SJSA1 (cell line): ENCODE results near the gene ZDHHC21. TPM values are rescaled to one million over a fixed set of nuclear protein-coding genes. Genes with fewer than 3 reads are reported as not detected.

Experiments used
- DNase-seq, 2 experiments: peaks; one replicate each; pipeline ENCODE4 v3.0.0-alpha.2; 2015 to 2020; ENCODE audit warnings: low spot score in 2 of 2, low read depth in 1 of 2
- H3K27ac ChIP-seq: fragments of 250-450 bp; sonication (Bioruptor Pico); 2 replicates; pipeline ENCODE4 v1.5.1; 2020; ENCODE audit warnings: mild to moderate bottlenecking, moderate library complexity
- H3K27me3 ChIP-seq: fragments of 250-450 bp; sonication (Bioruptor Pico); replicated peaks from 2 replicates; pipeline ENCODE4 v1.5.1; 2020; ENCODE audit warnings: mild to moderate bottlenecking, moderate library complexity
- H3K36me3 ChIP-seq: fragments of 250-450 bp; sonication (Bioruptor Pico); 2 replicates; pipeline ENCODE4 v1.5.1; 2020; ENCODE audit warnings: mild to moderate bottlenecking
- H3K4me1 ChIP-seq: fragments of 250-450 bp; sonication (Bioruptor Pico); replicated peaks from 2 replicates; pipeline ENCODE4 v1.6.1; 2021; ENCODE audit warnings: mild to moderate bottlenecking
- H3K4me3 ChIP-seq: fragments of 250-450 bp; sonication (Bioruptor Pico); 2 replicates; pipeline ENCODE4 v1.5.1; 2020; ENCODE audit warnings: mild to moderate bottlenecking
- H3K9me3 ChIP-seq: fragments of 250-450 bp; sonication (Bioruptor Pico); replicated peaks from 2 replicates; pipeline ENCODE4 v1.5.1; 2020; ENCODE audit warnings: mild to moderate bottlenecking
- total RNA-seq: library from RNA; depleted of rRNA; stranded (reverse); fragments of >200 nt; shearing (Covaris generic); gene quantifications from 2 replicates; pipeline ENCODE4 v1.2.3, GENCODE V29; 2014

The ZDHHC21 gene
- total RNA-seq, 1 experiment from 2014 or later: 5.0 TPM

DNA sequence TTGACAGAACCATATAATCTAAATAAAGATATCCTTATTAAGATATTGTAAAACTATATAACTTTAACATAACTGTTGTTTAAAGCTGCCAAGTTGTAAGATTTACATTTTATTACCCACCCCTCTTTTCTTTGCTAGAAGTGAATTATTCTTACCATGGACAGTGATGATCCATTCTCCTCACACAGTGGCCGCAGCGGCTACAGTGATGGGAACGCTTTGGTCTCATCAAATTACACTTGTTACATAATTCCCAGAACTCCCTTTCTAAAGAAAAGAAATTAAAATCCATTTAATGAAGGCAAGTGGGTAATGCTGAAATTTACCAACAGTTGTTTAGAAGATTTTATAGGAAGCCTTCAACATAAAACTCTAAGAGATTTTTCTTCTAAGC lies 31.2 kb downstream of the ZDHHC21 start:
- no peak for DNase-seq
- Histone ChIP-seq H3K9me3 (no peaks in the 10 kb centered on the region), H3K27me3 (no peaks in the 10 kb centered on the region), H3K4me1 (no peaks in the 10 kb centered on the region), H3K27ac (no peak overlapping the region), H3K36me3 (no peaks in the 10 kb centered on the region), H3K4me3 (no peak overlapping the region)

DNA sequence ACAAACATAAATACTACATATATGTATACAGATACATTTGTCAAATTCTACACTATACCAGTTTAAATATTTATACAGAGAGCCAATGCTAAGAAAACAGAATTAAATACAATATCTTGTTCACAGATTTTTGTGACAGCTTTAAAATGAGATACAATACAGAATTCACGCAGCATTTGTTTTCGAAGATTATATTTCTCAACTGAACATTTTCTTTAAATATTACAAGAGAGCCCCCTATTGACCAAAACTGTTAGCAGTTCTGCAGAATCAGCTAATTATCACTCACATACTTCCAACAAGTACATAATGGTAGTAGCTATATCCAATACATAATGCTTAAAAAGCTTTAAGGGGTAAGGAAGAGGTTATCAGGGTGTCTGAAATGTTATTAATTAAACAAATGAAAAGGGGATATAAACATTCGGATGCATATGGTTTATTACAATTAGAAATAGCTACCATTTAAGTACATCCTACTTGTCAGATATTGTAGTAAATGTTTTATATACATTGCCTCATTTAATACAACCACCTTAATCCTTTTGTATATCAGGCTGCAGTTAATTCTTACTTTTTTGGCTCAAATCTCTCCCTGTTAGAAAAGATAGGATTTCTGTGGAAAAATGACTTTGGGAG lies 31.7 kb downstream of the ZDHHC21 start:
- no peak overlapping the region for H3K4me3 ChIP-seq
- no peaks in the 10 kb centered on the region for H3K27me3 ChIP-seq
- no peaks in the 10 kb centered on the region for H3K4me1 ChIP-seq
- no peak overlapping the region for H3K27ac ChIP-seq
- H3K36me3 ChIP-seq: no peaks in the 10 kb centered on the region
- no peaks in the 10 kb centered on the region for H3K9me3 ChIP-seq
- DNase-seq: no peak

DNA sequence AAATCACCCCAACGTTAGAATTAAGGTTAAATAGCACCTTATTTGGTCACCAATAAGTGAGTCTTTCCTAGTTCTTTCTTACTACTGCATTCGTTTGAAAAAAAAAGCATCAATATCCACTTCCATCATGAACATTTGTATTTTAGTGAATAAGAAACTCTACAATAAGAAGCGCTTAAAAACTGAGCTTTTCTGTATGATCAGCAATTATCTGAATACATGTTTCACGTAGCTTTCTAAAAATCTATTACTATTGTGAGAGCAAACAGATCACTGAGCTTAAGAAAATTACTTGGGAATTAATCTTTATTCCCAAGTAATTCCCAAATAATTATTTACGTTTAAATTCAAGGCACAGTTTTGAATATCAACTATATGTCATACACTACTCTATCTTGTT lies 32.5 kb downstream of the ZDHHC21 start:
- DNase-seq: no peak
- Histone ChIP-seq H3K9me3 (no peaks in the 10 kb centered on the region), H3K36me3 (no peaks in the 10 kb centered on the region), H3K27ac (no peak overlapping the region), H3K4me1 (no peaks in the 10 kb centered on the region), H3K27me3 (no peaks in the 10 kb centered on the region), H3K4me3 (no peak overlapping the region)

- Histone ChIP-seq H3K27me3 (no peaks in the 10 kb centered on the region), H3K36me3 (no peaks in the 10 kb centered on the region), H3K4me3 (no peak overlapping the region), H3K27ac (no peak overlapping the region), H3K4me1 (no peaks in the 10 kb centered on the region), H3K9me3 (no peaks in the 10 kb centered on the region)
- DNase-seq: no peak
These were observed 38.3 kb downstream of the ZDHHC21 start for GRCh38 chr9:14654932-14655331.

DNA sequence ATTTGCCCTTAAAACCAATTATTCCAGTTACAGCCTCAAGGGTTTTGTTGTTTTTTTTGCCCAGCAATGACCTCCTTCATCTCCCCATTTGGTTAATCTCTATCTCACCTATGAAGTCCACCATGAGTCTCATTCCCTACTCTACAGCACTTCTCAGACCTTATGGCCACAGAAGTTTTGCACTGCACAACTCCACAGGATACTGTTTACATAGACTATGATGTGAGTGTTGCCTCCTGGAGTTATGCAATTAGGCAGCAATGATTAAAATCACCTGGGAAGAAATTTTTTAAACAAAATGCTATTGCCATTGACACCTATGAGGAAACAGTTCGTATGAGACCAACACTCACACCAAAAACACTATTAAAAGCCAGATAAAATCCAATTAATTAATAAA lies 39.7 kb downstream of the ZDHHC21 start:
- no peaks in the 10 kb centered on the region for H3K27me3 ChIP-seq
- no peaks in the 10 kb centered on the region for H3K9me3 ChIP-seq
- no peaks in the 10 kb centered on the region for H3K36me3 ChIP-seq
- no peak overlapping the region for H3K27ac ChIP-seq
- no peak overlapping the region for H3K4me3 ChIP-seq
- DNase-seq: no peak
- H3K4me1 ChIP-seq: no peaks in the 10 kb centered on the region

DNA sequence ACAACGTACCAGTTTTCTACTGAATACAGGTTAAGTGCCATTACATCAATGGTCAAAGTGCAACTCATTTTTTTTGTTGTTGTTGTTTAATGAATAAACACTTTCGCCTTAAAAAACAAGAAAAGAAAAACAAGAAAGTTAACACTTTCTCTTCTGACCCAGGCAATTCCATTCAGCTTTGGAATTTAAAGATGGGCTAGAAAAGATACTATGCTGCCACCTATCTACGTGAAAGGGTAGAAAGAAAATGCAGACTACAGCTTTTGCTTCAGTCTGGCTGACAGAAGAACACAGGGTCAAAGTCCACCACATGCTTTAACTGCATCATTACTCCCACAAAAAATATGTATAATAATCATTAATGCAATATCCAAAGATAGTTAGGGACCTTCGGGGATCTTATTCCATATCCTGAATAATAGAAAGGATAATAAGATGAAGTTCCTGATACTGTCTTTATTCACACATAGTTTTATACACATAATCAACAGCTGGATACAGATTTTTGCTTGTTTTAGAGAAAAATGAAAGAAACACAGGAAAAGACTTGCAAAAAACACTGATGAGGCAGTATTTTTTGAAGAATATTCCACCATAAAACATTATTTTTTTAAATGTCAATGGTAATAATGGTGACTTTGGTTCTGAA lies 40.4 kb downstream of the ZDHHC21 start:
- H3K27ac ChIP-seq: no peak overlapping the region
- no peaks in the 10 kb centered on the region for H3K27me3 ChIP-seq
- H3K36me3 ChIP-seq: no peaks in the 10 kb centered on the region
- H3K4me3 ChIP-seq: no peak overlapping the region
- H3K9me3 ChIP-seq: no peaks in the 10 kb centered on the region
- H3K4me1 ChIP-seq: no peaks in the 10 kb centered on the region
- no peak for DNase-seq

DNA sequence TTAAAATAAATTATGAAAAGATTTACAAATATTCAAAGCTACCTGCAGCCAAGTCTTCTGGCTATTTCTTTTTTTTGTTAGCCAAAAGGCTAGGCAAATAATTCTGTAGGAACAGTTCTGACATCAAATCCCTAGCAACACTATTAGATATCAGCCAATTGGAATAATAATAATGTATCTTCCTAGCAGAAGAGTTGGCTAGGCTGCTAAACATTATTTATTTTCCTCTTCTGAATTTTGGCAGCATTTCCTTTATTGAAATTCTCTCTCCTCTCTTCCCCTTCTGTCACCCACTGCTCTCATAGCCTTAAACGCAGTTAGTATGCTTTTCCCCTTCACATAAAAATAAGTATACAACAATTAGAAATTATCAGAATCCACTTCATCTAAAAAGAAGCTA lies 42.6 kb downstream of the ZDHHC21 start:
- no peak overlapping the region for H3K4me3 ChIP-seq
- no peaks in the 10 kb centered on the region for H3K4me1 ChIP-seq
- DNase-seq: no peak

DNA sequence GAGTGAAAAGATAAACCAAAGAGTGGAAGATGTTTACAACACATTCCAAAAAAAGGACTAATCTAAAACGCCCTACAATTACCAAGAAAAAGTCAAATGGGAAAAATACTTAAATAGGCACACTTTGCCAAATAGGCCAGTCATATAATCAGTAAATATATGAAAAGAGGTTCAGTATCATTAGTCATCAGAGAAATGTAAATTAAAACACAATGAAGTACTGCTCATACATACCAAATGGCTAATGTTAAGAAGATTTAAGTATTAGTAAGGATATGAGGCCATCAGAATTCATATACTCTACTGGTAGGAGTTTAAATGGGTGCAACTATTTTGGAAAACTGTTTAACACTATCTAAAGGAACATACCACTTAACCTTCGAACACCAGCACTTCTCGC lies 47.6 kb downstream of the ZDHHC21 start:
- Histone ChIP-seq H3K9me3 (no peaks in the 10 kb centered on the region), H3K4me3 (no peak overlapping the region), H3K27me3 (no peaks in the 10 kb centered on the region), H3K36me3 (no peaks in the 10 kb centered on the region), H3K4me1 (no peaks in the 10 kb centered on the region), H3K27ac (no peak overlapping the region)
- no peak for DNase-seq

More for the DNA sequence above, 42.6 kb downstream of the ZDHHC21 start:
- no peaks in the 10 kb centered on the region for H3K36me3 ChIP-seq
- H3K27ac ChIP-seq: no peak overlapping the region
- no peaks in the 10 kb centered on the region for H3K9me3 ChIP-seq
- H3K27me3 ChIP-seq: no peaks in the 10 kb centered on the region

- H3K4me1 ChIP-seq: no peaks in the 10 kb centered on the region
- DNase-seq: no peak
- no peaks in the 10 kb centered on the region for H3K27me3 ChIP-seq
- H3K4me3 ChIP-seq: no peak overlapping the region
- no peaks in the 10 kb centered on the region for H3K36me3 ChIP-seq
- no peak overlapping the region for H3K27ac ChIP-seq
- no peaks in the 10 kb centered on the region for H3K9me3 ChIP-seq
These were observed 52.3 kb downstream of the ZDHHC21 start for GRCh38 chr9:14640967-14641366.

DNA sequence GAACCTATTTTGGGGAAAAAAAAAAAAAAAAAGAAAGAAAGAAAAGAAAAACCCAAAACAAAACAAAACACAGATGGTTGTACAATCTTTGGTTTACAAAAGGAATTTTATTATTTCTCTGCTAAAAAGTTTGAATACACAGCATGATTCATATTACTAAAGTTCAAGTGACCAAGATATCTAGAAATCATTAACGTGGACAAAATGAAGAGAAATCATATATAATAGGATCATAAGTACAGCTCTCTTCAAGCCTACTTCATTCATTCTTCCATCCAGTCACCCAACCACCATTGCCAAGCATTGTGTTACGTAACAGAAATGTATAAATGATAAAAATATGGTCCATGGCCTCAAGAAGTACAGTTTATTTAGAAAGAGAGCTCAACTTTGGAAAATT lies 52.9 kb downstream of the ZDHHC21 start:
- Histone ChIP-seq H3K9me3 (no peaks in the 10 kb centered on the region), H3K27ac (no peak overlapping the region), H3K4me3 (no peak overlapping the region), H3K27me3 (no peaks in the 10 kb centered on the region), H3K4me1 (no peaks in the 10 kb centered on the region), H3K36me3 (no peaks in the 10 kb centered on the region)
- no peak for DNase-seq

DNA sequence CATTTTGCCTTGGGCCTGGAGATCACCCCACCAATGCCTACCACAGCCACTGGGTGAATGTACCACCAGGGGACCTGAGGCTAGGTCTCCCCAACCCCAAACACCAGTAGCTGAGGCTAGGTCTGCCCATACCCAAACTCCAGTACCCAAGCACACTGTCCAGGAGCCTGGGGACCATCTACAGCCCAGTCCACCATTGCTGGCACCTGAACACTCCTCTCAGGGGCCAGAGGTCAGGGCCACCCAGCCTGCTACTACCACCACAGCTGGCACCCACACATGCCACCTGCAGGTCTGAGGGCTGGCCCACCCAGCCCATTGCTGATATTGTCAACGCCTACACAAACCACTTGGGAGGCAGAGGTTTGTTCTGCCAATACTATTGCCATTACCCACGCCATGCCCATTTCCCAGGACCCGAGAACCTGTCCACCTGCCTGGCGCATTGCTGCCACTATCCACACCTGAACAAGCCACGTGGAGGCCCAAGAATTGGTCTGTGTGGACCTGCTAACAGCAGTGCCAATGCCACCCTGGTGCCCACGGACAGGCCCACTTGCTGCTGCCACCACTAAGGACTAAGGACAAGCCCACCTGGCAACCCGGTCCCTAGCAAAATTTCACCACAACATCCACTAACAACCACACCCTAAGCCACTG lies 59.2 kb downstream of the ZDHHC21 start:
- Histone ChIP-seq H3K36me3 (no peaks in the 10 kb centered on the region), H3K27me3 (no peaks in the 10 kb centered on the region), H3K4me3 (no peak overlapping the region), H3K9me3 (no peaks in the 10 kb centered on the region), H3K4me1 (no peaks in the 10 kb centered on the region), H3K27ac (no peak overlapping the region)
- DNase-seq: no peak

GRCh38 chr9:14633148-14633547 lies 60.1 kb downstream of the ZDHHC21 start:
- Histone ChIP-seq H3K9me3 (no peaks in the 10 kb centered on the region), H3K36me3 (no peaks in the 10 kb centered on the region), H3K4me3 (no peak overlapping the region), H3K27me3 (no peaks in the 10 kb centered on the region), H3K4me1 (no peaks in the 10 kb centered on the region), H3K27ac (no peak overlapping the region)
- no peak for DNase-seq

- Histone ChIP-seq H3K4me3 (no peak overlapping the region), H3K27me3 (no peaks in the 10 kb centered on the region), H3K36me3 (no peaks in the 10 kb centered on the region), H3K27ac (no peak overlapping the region), H3K9me3 (no peaks in the 10 kb centered on the region), H3K4me1 (no peaks in the 10 kb centered on the region)
- DNase-seq: no peak
These were observed 65.7 kb downstream of the ZDHHC21 start for GRCh38 chr9:14627513-14627912.

GRCh38 chr9:14618836-14619420 lies 74.3 kb downstream of the ZDHHC21 start:
- no peaks in the 10 kb centered on the region for H3K27me3 ChIP-seq
- no peaks in the 10 kb centered on the region for H3K36me3 ChIP-seq
- H3K4me3 ChIP-seq: no peak overlapping the region
- no peaks in the 10 kb centered on the region for H3K9me3 ChIP-seq
- H3K4me1 ChIP-seq: no peaks in the 10 kb centered on the region
- DNase-seq: no peak
- H3K27ac ChIP-seq: no peak overlapping the region
